Measurements from ENCODE around the gene TMEM232.

TMEM232 gene

GRCh38 chr5:110409571-110409970 is 316.9 kb downstream of the TMEM232 start:
- no peak for TF ChIP-seq CTCF (IDR thresholded peaks at IDR 0.05; ENCODE audit: control extremely low read depth, extremely low read depth, low read depth, missing control alignments)
- CTCF ChIA-PET: interaction anchor here (0.9 to 1.6 kb wide), 6 partner anchors 9 to 53 kb away, joined by 3 to 5 read pairs (median 3); no protein-coding TSS in a partner anchor
- no peak for DNase-seq (ENCODE audit: extremely low spot score)
- POLR2A ChIA-PET: no interaction called here

GRCh38 chr5:110402562-110402961 is 323.9 kb downstream of the TMEM232 start:
- ChIA-PET POLR2A (no interaction called here), CTCF (interaction anchor here (1.4 kb wide), 1 partner anchor 12 kb away, joined by 5 read pairs; no protein-coding TSS in a partner anchor)
- TF ChIP-seq CTCF (IDR thresholded peaks at IDR 0.05; ENCODE audit: control extremely low read depth, extremely low read depth, low read depth, missing control alignments): no peak
- DNase-seq (ENCODE audit: extremely low spot score): no peak

GRCh38 chr5:110401881-110402280 is 324.6 kb downstream of the TMEM232 start:
- no peak for TF ChIP-seq CTCF (IDR thresholded peaks at IDR 0.05; ENCODE audit: control extremely low read depth, extremely low read depth, low read depth, missing control alignments)
- POLR2A ChIA-PET: no interaction called here
- CTCF ChIA-PET: interaction anchor here (1.1 kb wide), 1 partner anchor 10 kb away, joined by 3 read pairs; no protein-coding TSS in a partner anchor
- DNase-seq (ENCODE audit: extremely low spot score): no peak

- CTCF ChIA-PET: interaction anchor here (0.9 kb wide), 1 partner anchor 24 kb away, joined by 3 read pairs; no protein-coding TSS in a partner anchor
- no peak for TF ChIP-seq CTCF (IDR thresholded peaks at IDR 0.05; ENCODE audit: control extremely low read depth, extremely low read depth, low read depth, missing control alignments)
- POLR2A ChIA-PET: no interaction called here
- no peak for DNase-seq (ENCODE audit: extremely low spot score)
These were observed 327.5 kb downstream of the TMEM232 start for GRCh38 chr5:110398951-110399350.

- CTCF ChIA-PET: interaction anchor here (1.2 kb wide), 1 partner anchor 108 kb away, joined by 3 read pairs; no protein-coding TSS in a partner anchor
- POLR2A ChIA-PET: no interaction called here
- no peak for TF ChIP-seq CTCF (IDR thresholded peaks at IDR 0.05; ENCODE audit: control extremely low read depth, extremely low read depth, low read depth, missing control alignments)
These were observed 329.2 kb downstream of the TMEM232 start for GRCh38 chr5:110397281-110397680.

GRCh38 chr5:110386782-110387181 is 339.7 kb downstream of the TMEM232 start:
- ChIA-PET CTCF (interaction anchor here (1.1 kb wide), 1 partner anchor 23 kb away, joined by 3 read pairs; no protein-coding TSS in a partner anchor), POLR2A (no interaction called here)
- no peak for TF ChIP-seq CTCF (IDR thresholded peaks at IDR 0.05; ENCODE audit: control extremely low read depth, extremely low read depth, low read depth, missing control alignments)
- DNase-seq (ENCODE audit: extremely low spot score): no peak

More at GRCh38 chr5:110397281-110397680, 329.2 kb downstream of the TMEM232 start:
- DNase-seq (ENCODE audit: extremely low spot score): no peak
